GM10266 (cell line): ENCODE measurements around the gene FCHSD2.

Experiments
- DNase-seq: peaks from one replicate; pipeline ENCODE4 v3.0.0; 2012; ENCODE audit errors: extremely low spot score
- CTCF ChIP-seq: IDR thresholded peaks from 2 replicates; pipeline ENCODE4 v1.5.1; 2012; ENCODE audit warnings: mild to moderate bottlenecking, low read depth; ENCODE audit not compliant: control insufficient read depth, insufficient read depth; ENCODE audit errors: missing control alignments

The FCHSD2 gene

GRCh38 chr11:73164803-73165540, 22.9 kb upstream of the FCHSD2 start:
- DNase-seq, result no peak
- TF ChIP-seq CTCF, result no peak

- no peak for TF ChIP-seq CTCF
- DNase-seq, result no peak
These were observed 21.6 kb upstream of the FCHSD2 start for GRCh38 chr11:73163638-73164174.

- no peak for DNase-seq
- TF ChIP-seq CTCF, result no peak
These were observed 20.1 kb upstream of the FCHSD2 start for GRCh38 chr11:73162196-73162740.

GRCh38 chr11:73160005-73160760, 18.1 kb upstream of the FCHSD2 start:
- no peak for DNase-seq
- no peak for TF ChIP-seq CTCF

- no peak for TF ChIP-seq CTCF
- no peak for DNase-seq
These were observed 17.2 kb upstream of the FCHSD2 start for GRCh38 chr11:73159297-73159696.

GRCh38 chr11:73158356-73159051, 16.4 kb upstream of the FCHSD2 start:
- no peak for DNase-seq
- TF ChIP-seq CTCF, result no peak
